ENCODE measurements around the gene RCAN2. TPM values are rescaled to one million over a fixed set of nuclear protein-coding genes. Genes with fewer than 3 reads are reported as not detected.

The RCAN2 gene
- total and polyA plus RNA-seq, 2 donors, result 2.0 to 5.9 TPM

GRCh38 chr6:46367354-46368168 lies 123.7 kb downstream of the RCAN2 start:
- no peaks in the 10 kb centered on the region for H3K4me1 ChIP-seq (ENCODE audit: control insufficient read depth in 2 of 2, insufficient read depth in 2 of 2, low read length in 2 of 2)
- no peaks in the 10 kb centered on the region for H3K36me3 ChIP-seq (ENCODE audit: control insufficient read depth in 2 of 2, insufficient read depth in 2 of 2, low read length in 1 of 2)
- H3K27me3 ChIP-seq (ENCODE audit: control insufficient read depth in 2 of 2, insufficient read depth in 1 of 2, low read length in 1 of 2), result no peaks in the 10 kb centered on the region
- DNase-seq (ENCODE audit: low read depth in 6 of 9, low spot score in 9 of 9), result no peak
- H3K9me3 ChIP-seq (ENCODE audit: control insufficient read depth in 2 of 2, insufficient read depth in 1 of 2, low read length in 1 of 2), result no peaks in the 10 kb centered on the region
- H3K27ac ChIP-seq (ENCODE audit: low read depth in 1 of 2, low read length in 1 of 2), result no peak overlapping the region
- 93% methylated on average over 2 of the region's 2 CpGs for WGBS
- no peak overlapping the region for H3K4me3 ChIP-seq (ENCODE audit: low read length in 2 of 2)

GRCh38 chr6:46366190-46366900 lies 124.9 kb downstream of the RCAN2 start:
- Histone ChIP-seq H3K9me3 (ENCODE audit: control insufficient read depth in 2 of 2, insufficient read depth in 1 of 2, low read length in 1 of 2) (no peaks in the 10 kb centered on the region), H3K27me3 (ENCODE audit: control insufficient read depth in 2 of 2, insufficient read depth in 1 of 2, low read length in 1 of 2) (no peaks in the 10 kb centered on the region), H3K4me1 (ENCODE audit: control insufficient read depth in 2 of 2, insufficient read depth in 2 of 2, low read length in 2 of 2) (no peaks in the 10 kb centered on the region), H3K27ac (ENCODE audit: low read depth in 1 of 2, low read length in 1 of 2) (no peak overlapping the region), H3K4me3 (ENCODE audit: low read length in 2 of 2) (no peak overlapping the region), H3K36me3 (ENCODE audit: control insufficient read depth in 2 of 2, insufficient read depth in 2 of 2, low read length in 1 of 2) (no peaks in the 10 kb centered on the region)
- no peak for DNase-seq (ENCODE audit: low read depth in 6 of 9, low spot score in 9 of 9)
- WGBS, result 91% methylated on average over 3 of the region's 3 CpGs

GRCh38 chr6:46357591-46357990 lies 133.7 kb downstream of the RCAN2 start:
- H3K4me3 ChIP-seq (ENCODE audit: low read length in 2 of 2), result no peak overlapping the region
- no peak for DNase-seq (ENCODE audit: low read depth in 6 of 9, low spot score in 9 of 9)
- H3K36me3 ChIP-seq (ENCODE audit: control insufficient read depth in 2 of 2, insufficient read depth in 2 of 2, low read length in 1 of 2), result no peaks in the 10 kb centered on the region
- H3K27me3 ChIP-seq (ENCODE audit: control insufficient read depth in 2 of 2, insufficient read depth in 1 of 2, low read length in 1 of 2), result no peaks in the 10 kb centered on the region
- H3K4me1 ChIP-seq (ENCODE audit: control insufficient read depth in 2 of 2, insufficient read depth in 2 of 2, low read length in 2 of 2), result no peaks in the 10 kb centered on the region
- no peaks in the 10 kb centered on the region for H3K9me3 ChIP-seq (ENCODE audit: control insufficient read depth in 2 of 2, insufficient read depth in 1 of 2, low read length in 1 of 2)
- 58% methylated on average over 2 of the region's 2 CpGs for WGBS
- H3K27ac ChIP-seq (ENCODE audit: low read depth in 1 of 2, low read length in 1 of 2), result no peak overlapping the region

- WGBS, result 91% methylated on average over 5 of the region's 5 CpGs
- no peaks in the 10 kb centered on the region for H3K9me3 ChIP-seq (ENCODE audit: control insufficient read depth in 2 of 2, insufficient read depth in 1 of 2, low read length in 1 of 2)
- no peak overlapping the region for H3K4me3 ChIP-seq (ENCODE audit: low read length in 2 of 2)
- no peaks in the 10 kb centered on the region for H3K36me3 ChIP-seq (ENCODE audit: control insufficient read depth in 2 of 2, insufficient read depth in 2 of 2, low read length in 1 of 2)
- no peaks in the 10 kb centered on the region for H3K27me3 ChIP-seq (ENCODE audit: control insufficient read depth in 2 of 2, insufficient read depth in 1 of 2, low read length in 1 of 2)
- DNase-seq (ENCODE audit: low read depth in 6 of 9, low spot score in 9 of 9), result no peak
- H3K27ac ChIP-seq (ENCODE audit: low read depth in 1 of 2, low read length in 1 of 2), result no peak overlapping the region
- no peaks in the 10 kb centered on the region for H3K4me1 ChIP-seq (ENCODE audit: control insufficient read depth in 2 of 2, insufficient read depth in 2 of 2, low read length in 2 of 2)
Measured at GRCh38 chr6:46356543-46356942, 134.7 kb downstream of the RCAN2 start.

- H3K27me3 ChIP-seq (ENCODE audit: control insufficient read depth in 2 of 2, insufficient read depth in 1 of 2, low read length in 1 of 2), result no peaks in the 10 kb centered on the region
- no peaks in the 10 kb centered on the region for H3K9me3 ChIP-seq (ENCODE audit: control insufficient read depth in 2 of 2, insufficient read depth in 1 of 2, low read length in 1 of 2)
- DNase-seq (ENCODE audit: low read depth in 6 of 9, low spot score in 9 of 9), result no peak
- H3K4me1 ChIP-seq (ENCODE audit: control insufficient read depth in 2 of 2, insufficient read depth in 2 of 2, low read length in 2 of 2), result no peaks in the 10 kb centered on the region
- H3K4me3 ChIP-seq (ENCODE audit: low read length in 2 of 2), result no peak overlapping the region
- H3K27ac ChIP-seq (ENCODE audit: low read depth in 1 of 2, low read length in 1 of 2), result no peak overlapping the region
- 93% methylated on average over 3 of the region's 3 CpGs for WGBS
- H3K36me3 ChIP-seq (ENCODE audit: control insufficient read depth in 2 of 2, insufficient read depth in 2 of 2, low read length in 1 of 2), result no peaks in the 10 kb centered on the region
Measured at GRCh38 chr6:46353528-46353927, 137.7 kb downstream of the RCAN2 start.

- Histone ChIP-seq H3K27ac (ENCODE audit: low read depth in 1 of 2, low read length in 1 of 2) (no peak overlapping the region), H3K9me3 (ENCODE audit: control insufficient read depth in 2 of 2, insufficient read depth in 1 of 2, low read length in 1 of 2) (no peaks in the 10 kb centered on the region), H3K36me3 (ENCODE audit: control insufficient read depth in 2 of 2, insufficient read depth in 2 of 2, low read length in 1 of 2) (no peaks in the 10 kb centered on the region), H3K4me3 (ENCODE audit: low read length in 2 of 2) (no peak overlapping the region), H3K27me3 (ENCODE audit: control insufficient read depth in 2 of 2, insufficient read depth in 1 of 2, low read length in 1 of 2) (no peaks in the 10 kb centered on the region), H3K4me1 (ENCODE audit: control insufficient read depth in 2 of 2, insufficient read depth in 2 of 2, low read length in 2 of 2) (no peaks in the 10 kb centered on the region)
- DNase-seq (ENCODE audit: low read depth in 6 of 9, low spot score in 9 of 9), result no peak
- 93% methylated on average over 2 of the region's 2 CpGs for WGBS
Measured at GRCh38 chr6:46352541-46353268, 138.5 kb downstream of the RCAN2 start.

GRCh38 chr6:46350714-46351113 lies 140.5 kb downstream of the RCAN2 start:
- DNase-seq (ENCODE audit: low read depth in 6 of 9, low spot score in 9 of 9), result no peak
- 96% methylated on average over 1 of the region's 1 CpG for WGBS

GRCh38 chr6:46347669-46348068 lies 143.6 kb downstream of the RCAN2 start:
- no peaks in the 10 kb centered on the region for H3K9me3 ChIP-seq (ENCODE audit: control insufficient read depth in 2 of 2, insufficient read depth in 1 of 2, low read length in 1 of 2)
- H3K27me3 ChIP-seq (ENCODE audit: control insufficient read depth in 2 of 2, insufficient read depth in 1 of 2, low read length in 1 of 2), result no peaks in the 10 kb centered on the region
- H3K36me3 ChIP-seq (ENCODE audit: control insufficient read depth in 2 of 2, insufficient read depth in 2 of 2, low read length in 1 of 2), result no peaks in the 10 kb centered on the region
- no peak overlapping the region for H3K4me3 ChIP-seq (ENCODE audit: low read length in 2 of 2)
- H3K27ac ChIP-seq (ENCODE audit: low read depth in 1 of 2, low read length in 1 of 2), result no peak overlapping the region
- WGBS, result 97% methylated on average over 3 of the region's 3 CpGs
- no peak for DNase-seq (ENCODE audit: low read depth in 6 of 9, low spot score in 9 of 9)
- H3K4me1 ChIP-seq (ENCODE audit: control insufficient read depth in 2 of 2, insufficient read depth in 2 of 2, low read length in 2 of 2), result no peaks in the 10 kb centered on the region

More at GRCh38 chr6:46350714-46351113, 140.5 kb downstream of the RCAN2 start:
- Histone ChIP-seq H3K9me3 (ENCODE audit: control insufficient read depth in 2 of 2, insufficient read depth in 1 of 2, low read length in 1 of 2) (no peaks in the 10 kb centered on the region), H3K36me3 (ENCODE audit: control insufficient read depth in 2 of 2, insufficient read depth in 2 of 2, low read length in 1 of 2) (no peaks in the 10 kb centered on the region), H3K4me3 (ENCODE audit: low read length in 2 of 2) (no peak overlapping the region), H3K4me1 (ENCODE audit: control insufficient read depth in 2 of 2, insufficient read depth in 2 of 2, low read length in 2 of 2) (no peaks in the 10 kb centered on the region), H3K27me3 (ENCODE audit: control insufficient read depth in 2 of 2, insufficient read depth in 1 of 2, low read length in 1 of 2) (no peaks in the 10 kb centered on the region), H3K27ac (ENCODE audit: low read depth in 1 of 2, low read length in 1 of 2) (peak overlapping the region in 1 of 2 donors; percentile 26)

GRCh38 chr6:46340246-46340645 lies 151.0 kb downstream of the RCAN2 start:
- no peaks in the 10 kb centered on the region for H3K4me1 ChIP-seq (ENCODE audit: control insufficient read depth in 2 of 2, insufficient read depth in 2 of 2, low read length in 2 of 2)
- H3K27ac ChIP-seq (ENCODE audit: low read depth in 1 of 2, low read length in 1 of 2), result no peak overlapping the region
- H3K9me3 ChIP-seq (ENCODE audit: control insufficient read depth in 2 of 2, insufficient read depth in 1 of 2, low read length in 1 of 2), result no peaks in the 10 kb centered on the region
- DNase-seq (ENCODE audit: low read depth in 6 of 9, low spot score in 9 of 9), result no peak
- no peaks in the 10 kb centered on the region for H3K36me3 ChIP-seq (ENCODE audit: control insufficient read depth in 2 of 2, insufficient read depth in 2 of 2, low read length in 1 of 2)
- WGBS, result 92% methylated on average over 2 of the region's 2 CpGs
- H3K4me3 ChIP-seq (ENCODE audit: low read length in 2 of 2), result no peak overlapping the region
- H3K27me3 ChIP-seq (ENCODE audit: control insufficient read depth in 2 of 2, insufficient read depth in 1 of 2, low read length in 1 of 2), result no peaks in the 10 kb centered on the region
